AML-193 (cell line): ENCODE data around the gene TNFSF13.
"Not testable (repeated sequence)": the region's sequence is repeated elsewhere in the genome, so short reads cannot be mapped to it uniquely, and the experiment has no call there.

Source experiments
- DNase-seq, 2 experiments: peaks; one replicate each; lab custom pipeline; 2025; lab: John Stamatoyannopoulos, UW

Gene TNFSF13

DNA sequence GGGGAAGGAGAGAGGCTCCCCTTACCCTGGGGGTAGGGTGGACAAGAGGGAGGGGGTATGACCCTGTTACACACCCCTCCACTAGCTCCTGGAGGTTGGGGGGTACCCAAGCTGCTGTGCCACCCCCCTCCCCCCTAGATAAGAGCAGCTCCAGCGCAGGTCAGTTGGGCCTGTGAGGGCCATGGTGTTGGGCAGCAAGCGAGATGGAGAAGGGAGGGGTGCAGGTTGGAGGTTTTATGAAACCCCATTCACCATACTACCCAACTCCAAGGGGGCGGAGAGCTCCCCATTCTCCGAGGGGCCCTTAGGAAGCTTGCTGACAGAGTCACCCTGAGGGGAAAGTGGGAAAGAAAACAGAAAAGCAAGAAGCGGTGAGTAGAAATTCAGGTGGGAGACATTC lies 33.0 kb downstream of the TNFSF13 start:
- DNase-seq: no peak

DNA sequence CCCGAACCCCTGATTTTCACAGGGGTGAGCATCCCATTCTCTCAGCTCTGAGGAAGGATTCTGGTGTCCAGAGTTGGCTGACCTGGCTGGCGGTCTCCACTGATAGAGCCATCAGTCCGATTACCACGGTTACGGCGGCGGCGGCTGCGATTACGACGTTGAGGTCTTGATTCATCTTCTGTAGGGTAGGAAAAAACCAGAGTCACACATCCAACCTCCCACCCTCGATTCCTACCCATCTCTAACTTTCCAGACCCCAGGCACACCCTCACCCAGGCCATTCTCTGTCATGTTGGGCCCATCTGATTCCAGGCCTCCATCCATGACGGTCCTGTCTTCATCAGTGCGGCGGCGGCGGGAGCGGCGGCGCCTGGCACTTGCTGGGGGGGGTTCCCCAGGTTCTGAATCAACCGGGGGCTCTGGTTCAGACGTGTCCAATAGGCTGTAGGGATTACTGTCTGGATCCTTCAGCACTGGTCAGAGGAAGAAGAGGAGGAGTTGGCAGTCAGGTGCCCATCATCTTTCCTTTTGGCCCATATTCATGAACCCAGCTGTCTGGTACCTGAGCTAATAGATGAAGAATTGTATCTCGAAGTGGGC lies 34.0 kb downstream of the TNFSF13 start:
- DNase-seq: no peak

DNA sequence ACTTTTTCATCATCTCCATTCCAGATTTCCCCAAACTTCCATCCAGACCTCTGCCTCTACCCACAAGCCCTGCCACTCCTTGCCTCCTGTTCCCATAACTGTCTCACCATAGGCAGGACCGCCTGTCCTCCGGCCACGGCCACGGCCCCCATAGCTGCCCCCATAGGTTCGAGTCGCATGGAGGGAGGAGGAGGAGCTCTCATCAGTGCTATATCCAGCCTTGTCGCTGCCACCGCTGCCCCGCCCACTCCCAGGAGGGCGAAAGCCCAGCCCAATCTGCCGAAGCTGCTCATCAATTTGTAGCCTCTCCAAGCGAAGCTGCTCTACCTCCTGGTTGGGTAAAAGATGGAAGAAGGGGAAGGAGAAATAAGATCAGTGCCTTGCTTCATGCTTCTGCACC lies 34.7 kb downstream of the TNFSF13 start:
- DNase-seq: no peak

DNA sequence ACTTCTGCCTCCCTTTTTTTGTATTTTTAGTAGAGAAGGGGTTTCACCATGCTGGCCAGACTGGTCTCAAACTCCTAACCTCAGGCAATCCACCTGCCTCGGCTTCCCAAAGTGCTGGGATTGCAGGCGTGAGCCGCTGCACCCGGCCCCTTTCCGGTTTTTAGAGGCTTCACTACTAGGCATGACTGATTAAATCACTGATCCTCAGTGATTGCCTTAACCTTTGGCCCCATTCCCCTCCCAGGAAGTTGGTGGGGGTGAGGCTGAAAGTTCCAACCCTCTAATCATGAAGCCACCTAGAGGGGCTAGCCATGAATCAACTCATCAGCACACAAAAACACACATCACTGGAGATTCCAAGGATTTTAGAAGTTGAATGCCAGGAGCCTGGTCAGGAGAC lies 39.0 kb downstream of the TNFSF13 start:
- not testable (repeated sequence) for DNase-seq

DNA sequence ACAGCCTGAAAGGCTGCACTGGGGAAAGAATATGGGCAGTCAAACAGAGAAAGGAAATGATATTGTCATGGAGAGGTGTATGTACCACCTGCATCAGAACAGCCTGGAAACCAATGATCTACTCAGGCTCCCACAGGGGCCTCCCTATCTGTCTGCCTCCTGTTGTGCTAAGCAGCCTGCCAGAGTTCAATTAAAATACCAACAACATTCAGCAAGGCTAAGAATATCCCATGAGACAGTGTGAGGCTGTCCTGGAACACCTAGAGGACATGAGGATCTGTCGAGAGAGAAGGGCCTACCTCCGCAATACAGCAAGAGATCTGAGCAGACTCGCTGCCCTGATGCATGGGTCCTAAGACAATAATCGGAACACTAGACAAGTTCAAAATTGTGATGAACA lies 47.7 kb downstream of the TNFSF13 start:
- DNase-seq: no peak

DNA sequence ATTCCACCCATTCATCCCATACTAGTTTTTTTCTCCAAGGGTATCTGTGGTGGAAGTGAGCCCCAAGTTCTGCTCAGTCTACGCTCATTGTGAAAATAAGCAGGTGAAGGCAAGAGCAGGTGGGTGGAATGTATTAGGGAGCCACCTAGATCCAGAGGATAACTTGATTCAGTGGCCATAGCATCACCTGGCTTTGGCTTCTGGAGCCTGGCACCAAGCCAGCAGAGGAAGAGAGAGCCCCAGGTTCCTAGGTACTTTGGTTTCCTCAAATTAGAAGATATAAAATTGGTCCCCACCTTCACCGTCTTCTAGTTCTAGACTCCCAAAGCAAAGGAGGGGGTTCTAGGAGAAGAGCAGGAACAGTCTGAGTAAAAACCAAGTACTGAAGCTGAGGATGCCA lies 52.1 kb downstream of the TNFSF13 start:
- no peak for DNase-seq
